Gastroesophageal sphincter (tissue), 4 donors: ENCODE data around the gene PHLDB1. TPM values are rescaled to one million over a fixed set of nuclear protein-coding genes. Genes with fewer than 3 reads are reported as not detected.
"Not testable (repeated sequence)": the region's sequence is repeated elsewhere in the genome, so short reads cannot be mapped to it uniquely, and the experiment has no call there.

Experiments
- ATAC-seq: fragments of 150-250 bp; one replicate; pipeline ENCODE4 v1.9.1; 2016; ENCODE audit warnings: mild to moderate bottlenecking, moderate library complexity
- H3K27ac ChIP-seq, 4 donors: fragments of 200-600 bp; sonication (generic) in 3 of 4; 1 replicate in 3 of 4; 2 replicates in 1 of 4; pipeline ENCODE4 v1.5.1; 2016 to 2019
- H3K27me3 ChIP-seq: fragments of 200-600 bp; sonication (generic); one replicate; pipeline ENCODE4 v1.5.1; 2019
- H3K36me3 ChIP-seq, 2 donors: fragments of 200-600 bp; sonication (generic); one replicate each; pipeline ENCODE4 v1.5.1; 2019; ENCODE audit warnings: control low read depth in 1 of 2
- H3K4me1 ChIP-seq, 3 donors: fragments of 200-600 bp; sonication (generic); 1 replicate in 2 of 3; 2 replicates in 1 of 3; pipeline ENCODE4 v1.5.1; 2016 to 2019; ENCODE audit warnings: control low read depth in 2 of 3
- H3K4me3 ChIP-seq, 2 donors: fragments of 200-600 bp; sonication (generic); one replicate each; pipeline ENCODE4 v1.5.1; 2019; ENCODE audit warnings: mild to moderate bottlenecking in 1 of 2, moderate library complexity in 1 of 2
- H3K9me3 ChIP-seq, 3 donors: fragments of 200-600 bp; sonication (generic); one replicate each; pipeline ENCODE4 v1.5.1; 2017 to 2019; ENCODE audit warnings: control low read depth in 2 of 3
- CTCF ChIP-seq, 4 experiments: fragments of 200-600 bp in 2 of 4; fragments of 450-650 bp in 2 of 4; sonication (generic) in 1 of 4; IDR thresholded peaks; one replicate each; pipeline ENCODE4 v1.5.1; 2017 to 2019; ENCODE audit warnings: antibody characterized with exemption in 4 of 4, mild to moderate bottlenecking in 2 of 4, moderate library complexity in 2 of 4
- EP300 ChIP-seq: sonication (generic); formaldehyde crosslinking; IDR thresholded peaks from one replicate; pipeline ENCODE4 v1.6.1; 2017; ENCODE audit warnings: antibody characterized with exemption, mild to moderate bottlenecking
- POLR2A ChIP-seq, 2 donors: fragments of 450-650 bp; IDR thresholded peaks; one replicate each; pipeline ENCODE4 v1.6.1; 2017; ENCODE audit warnings: antibody characterized with exemption in 2 of 2, mild to moderate bottlenecking in 2 of 2, moderate library complexity in 1 of 2
- POLR2AphosphoS5 ChIP-seq: sonication (generic); formaldehyde crosslinking; IDR thresholded peaks from one replicate; pipeline ENCODE4 v1.6.1; 2017; ENCODE audit warnings: antibody characterized with exemption
- WGBS, 2 donors: methylation state at CpG; one replicate each; pipeline ENCODE4 v1.1.5; 2018; ENCODE audit warnings: low coverage in 1 of 2; 5-methylcytosine and 5-hydroxymethylcytosine counted together
- total RNA-seq, 4 donors: library from RNA; depleted of rRNA; stranded (reverse); fragments of >200 nt; gene quantifications; one replicate each; pipeline ENCODE4 v1.1.0, GENCODE V29; 2016

Gene PHLDB1
- total RNA-seq, 4 donors from 2014 or later, result 45.8 to 144 (median 101) TPM

GRCh38 chr11:118679483-118679882 is 72.1 kb downstream of the PHLDB1 start, which contains the start of gene TREH:
TREH (minus strand) TSS chr11:118679650; CDS start chr11:118679627, 23 bp downstream.
- TF ChIP-seq CTCF (IDR thresholded peaks at IDR 0.05) (no peak), POLR2AphosphoS5 (no peak), EP300 (no peak), POLR2A (IDR thresholded peaks at IDR 0.05) (no peak)
- no peaks in the 10 kb centered on the region for H3K4me1 ChIP-seq
- no peaks in the 10 kb centered on the region for H3K9me3 ChIP-seq
- no peaks in the 10 kb centered on the region for H3K27me3 ChIP-seq
- H3K27ac ChIP-seq, result no peak within 1 kb of the TSS
- no peak within 1 kb of the TSS for H3K4me3 ChIP-seq
- WGBS, 2 donors, result no CpG with 5 or more reads among the region's 5 CpGs
- no peak for ATAC-seq
- no peaks in the 10 kb centered on the region for H3K36me3 ChIP-seq

- no peak for ATAC-seq
- Histone ChIP-seq H3K4me3 (no peak overlapping the region), H3K36me3 (no peaks in the 10 kb centered on the region), H3K27me3 (no peaks in the 10 kb centered on the region), H3K27ac (no peak overlapping the region), H3K9me3 (no peaks in the 10 kb centered on the region), H3K4me1 (no peaks in the 10 kb centered on the region)
- TF ChIP-seq EP300 (no peak), CTCF (IDR thresholded peaks at IDR 0.05) (no peak), POLR2A (IDR thresholded peaks at IDR 0.05) (no peak)
- no CpG with 5 or more reads among the region's 1 CpG for WGBS, 2 donors
Observed at GRCh38 chr11:118682372-118682771, 75.0 kb downstream of the PHLDB1 start.

- 65 to 79% methylated on average over 3 to 6 of the region's 6 CpGs for whole genome bisulfite sequencing, 2 donors
- H3K9me3 ChIP-seq, H3K27ac ChIP-seq, H3K4me3 ChIP-seq, H3K27me3 ChIP-seq, H3K4me1 ChIP-seq, ATAC-seq, H3K36me3 ChIP-seq: not testable (repeated sequence)
Observed at GRCh38 chr11:118682939-118683338, 75.5 kb downstream of the PHLDB1 start.

GRCh38 chr11:118684187-118684586 is 76.8 kb downstream of the PHLDB1 start:
- TF ChIP-seq POLR2AphosphoS5 (no peak), CTCF (IDR thresholded peaks at IDR 0.05) (no peak)
- Histone ChIP-seq H3K9me3 (no peaks in the 10 kb centered on the region), H3K27ac (no peak overlapping the region), H3K36me3 (no peaks in the 10 kb centered on the region), H3K4me3 (no peak overlapping the region), H3K4me1 (peaks cover 0 to 4% (median under 1%) of the 10 kb centered on the region in 3 donors), H3K27me3 (no peaks in the 10 kb centered on the region)
- WGBS, 2 donors, result no CpG with 5 or more reads among the region's 2 CpGs
- ATAC-seq, result no peak

GRCh38 chr11:118687906-118688305 is 80.5 kb downstream of the PHLDB1 start:
- WGBS, 2 donors, result 100% methylated on average over 3 of the region's 5 CpGs; no CpG with 5 or more reads in 1 of the 2 donors
- ATAC-seq, result no peak
- Histone ChIP-seq H3K4me3 (no peak overlapping the region), H3K4me1 (peaks cover 0 to 19% (median 5%) of the 10 kb centered on the region in 3 donors), H3K27ac (no peak overlapping the region), H3K36me3 (no peaks in the 10 kb centered on the region), H3K27me3 (no peaks in the 10 kb centered on the region), H3K9me3 (no peaks in the 10 kb centered on the region)
- TF ChIP-seq POLR2A (IDR thresholded peaks at IDR 0.05) (no peak), CTCF (IDR thresholded peaks at IDR 0.05) (no peak), POLR2AphosphoS5 (no peak), EP300 (no peak)

- 69 to 77% methylated on average over 4 to 7 of the region's 10 CpGs for WGBS, 2 donors
Observed at GRCh38 chr11:118688339-118688738, 80.9 kb downstream of the PHLDB1 start.

More at GRCh38 chr11:118688339-118688738, 80.9 kb downstream of the PHLDB1 start:
- peaks cover 0 to 19% (median 5%) of the 10 kb centered on the region in 3 donors for H3K4me1 ChIP-seq
- H3K36me3 ChIP-seq, ATAC-seq, H3K9me3 ChIP-seq, H3K27ac ChIP-seq, H3K27me3 ChIP-seq, H3K4me3 ChIP-seq: not testable (repeated sequence)
